ENCODE measurements around the gene FRMD8. TPM values are rescaled to one million over a fixed set of nuclear protein-coding genes. Genes with fewer than 3 reads are reported as not detected.

The FRMD8 gene
- total and polyA plus RNA-seq, 2 experiments from 2014 or later, result 7.0 to 35.4 TPM

GRCh38 chr11:65400307-65401072 lies 14.1 kb downstream of the FRMD8 start (continued):
- TF ChIP-seq ZNF462 (CRISPR knock-in tag; IDR thresholded peaks at IDR 0.05), result no peak
- no peak for TF ChIP-seq POLR2AphosphoS5 (IDR thresholded peaks at IDR 0.05; ENCODE audit: low read depth)
- no peak for TF ChIP-seq CTCF (conservative IDR thresholded peaks at IDR 0.05; ENCODE audit: low read depth in 2 of 2)

- H3K4me3 Mint-ChIP-seq, result peak overlapping the region; percentile 36; the same call in 1 of the 3 replicates
Observed at GRCh38 chr11:65401073-65401802, 14.8 kb downstream of the FRMD8 start.

More at GRCh38 chr11:65401073-65401802, 14.8 kb downstream of the FRMD8 start:
- Histone ChIP-seq H3F3A (replicated peaks; ENCODE audit: low read depth) (no peaks in the 10 kb centered on the region), H3K27ac (ENCODE audit: low read depth) (no peak overlapping the region), H3K79me2 (replicated peaks; ENCODE audit: insufficient read depth) (no peaks in the 10 kb centered on the region), H3K27me3 (ENCODE audit: insufficient read depth) (no peaks in the 10 kb centered on the region), H3K4me3 (no peak overlapping the region), H2AFZ (no peak overlapping the region), H3K4me1 (ENCODE audit: insufficient read depth) (0 out of 2 replicates have a peak, but pooled peaks cover 6% of the 10 kb centered on the region), H4K20me1 (replicated peaks; ENCODE audit: insufficient read depth) (no peaks in the 10 kb centered on the region), H3K9me2 (ENCODE audit: insufficient read depth) (no peaks in the 10 kb centered on the region), H3K36me3 (ENCODE audit: insufficient read depth) (no peaks in the 10 kb centered on the region), H3K4me2 (no peak overlapping the region)
- peaks cover 16% of the 10 kb centered on the region; the same call in 2 of the 3 replicates for H3K36me3 Mint-ChIP-seq (ENCODE audit: low read depth)
- peak; percentile 66 for ATAC-seq
- H3K9me3 Mint-ChIP-seq, result no peaks in the 10 kb centered on the region
- peak; percentile 49 for DNase-seq (ENCODE audit: low spot score)
- peaks cover 10% of the 10 kb centered on the region for H3K4me1 Mint-ChIP-seq
- peaks cover 9% of the 10 kb centered on the region for H3K27me3 Mint-ChIP-seq (ENCODE audit: insufficient read depth, low read depth, poor library complexity)
- TF ChIP-seq REST (IDR thresholded peaks at IDR 0.05; ENCODE audit: unreplicated experiment), result no peak
- TF ChIP-seq CTCF (conservative IDR thresholded peaks at IDR 0.05; ENCODE audit: low read depth in 2 of 2), result peak in 1 of 2 experiments; percentile 35; a peak in 2 of 4 replicates
- no peak overlapping the region; the same call in 1 of the 2 replicates for H3K27ac Mint-ChIP-seq
